NCI-H524 treated with DMSO at 0.1 percent for 48 hours (cell line): Measurements from ENCODE around the gene LIF.

ENCODE experiments used
- DNase-seq: peaks from one replicate; lab custom pipeline; 2025; lab: John Stamatoyannopoulos, UW

LIF gene

DNA sequence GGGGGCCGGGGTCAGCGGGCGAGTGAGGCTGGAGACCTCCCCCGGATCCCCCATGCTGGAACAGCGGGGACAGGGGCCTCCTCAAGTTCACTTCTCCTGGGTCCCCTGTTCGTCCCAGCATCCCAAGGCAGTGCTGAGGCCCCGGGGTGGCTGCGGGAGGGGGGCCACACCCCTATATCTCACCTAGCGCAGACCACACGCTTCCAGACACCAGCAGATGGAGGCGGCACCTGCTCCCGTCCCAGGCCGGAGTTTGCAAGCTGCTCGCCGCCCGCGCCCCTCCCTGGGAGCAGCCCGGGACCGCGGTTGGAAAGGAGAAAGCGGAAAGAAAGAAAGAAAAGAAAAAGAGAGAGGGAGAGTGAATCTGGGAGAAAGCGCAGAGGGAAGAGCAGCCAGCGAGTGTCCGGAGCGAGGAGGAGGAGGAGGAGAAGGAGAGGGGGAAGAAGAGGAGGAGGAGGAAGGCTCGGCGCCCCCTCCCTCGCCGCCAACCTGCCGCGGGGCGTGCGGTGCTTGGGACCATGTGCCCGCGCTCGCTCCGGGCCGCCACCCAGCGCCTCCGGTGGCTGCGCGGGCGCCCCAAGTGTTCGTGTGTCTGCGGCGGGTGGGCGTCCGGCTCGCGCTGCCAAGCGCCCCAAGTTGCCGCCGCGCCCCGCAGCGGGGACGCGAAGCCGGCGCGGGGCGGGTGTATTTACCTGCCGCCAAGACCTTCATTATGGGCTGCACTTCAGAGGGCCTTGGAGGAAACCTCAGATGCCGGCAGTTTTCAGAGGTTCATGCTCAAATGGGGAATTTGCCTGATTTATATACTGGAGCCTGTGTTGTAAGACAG, at the start of gene LIF:
Gene LIF, minus strand, starts transcription at position 775 of the 829 bp plus-strand sequence. Its CDS starts 64 bp downstream, at position 711.
- DNase-seq: peak; percentile 6

DNA sequence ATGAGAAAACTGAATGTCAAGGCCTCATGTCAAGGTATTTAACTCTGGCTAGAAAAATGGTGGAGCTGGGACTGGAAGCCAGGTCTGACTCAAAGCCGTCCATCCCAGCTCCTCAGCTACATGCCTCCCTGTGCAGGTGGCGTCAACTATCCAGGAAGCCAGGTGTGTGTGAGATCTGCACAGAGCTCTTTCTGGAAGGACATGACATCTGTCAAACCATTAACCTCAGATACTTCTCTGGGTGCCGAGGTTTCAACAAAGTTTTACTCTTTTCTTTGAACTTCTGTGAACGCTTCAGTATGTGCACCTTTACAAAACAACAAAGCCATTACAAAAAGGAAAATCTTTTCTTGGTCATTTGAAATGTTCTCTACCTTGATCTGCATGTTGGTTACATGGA, 49.8 kb upstream of the LIF start:
- DNase-seq: no peak

DNA sequence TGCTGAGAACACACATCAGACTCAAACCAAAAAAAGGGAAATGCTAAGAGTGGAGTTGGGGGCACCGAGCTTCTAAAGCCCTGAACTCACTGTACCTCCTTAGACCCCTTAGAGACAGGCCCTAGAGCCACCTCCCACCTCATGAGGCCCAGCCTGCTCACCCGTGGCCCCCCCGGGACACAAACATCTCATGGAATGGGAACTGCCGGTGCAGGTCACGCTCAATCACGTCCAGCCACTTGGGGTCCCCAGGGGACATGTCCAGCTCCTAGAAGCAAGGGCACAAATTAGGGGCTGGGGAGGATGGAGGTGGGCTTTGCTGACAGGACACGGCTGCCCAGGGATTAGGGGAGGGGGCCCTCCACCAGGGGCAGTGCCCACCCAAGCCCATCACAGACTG, 49.0 kb upstream of the LIF start:
- no peak for DNase-seq

DNA sequence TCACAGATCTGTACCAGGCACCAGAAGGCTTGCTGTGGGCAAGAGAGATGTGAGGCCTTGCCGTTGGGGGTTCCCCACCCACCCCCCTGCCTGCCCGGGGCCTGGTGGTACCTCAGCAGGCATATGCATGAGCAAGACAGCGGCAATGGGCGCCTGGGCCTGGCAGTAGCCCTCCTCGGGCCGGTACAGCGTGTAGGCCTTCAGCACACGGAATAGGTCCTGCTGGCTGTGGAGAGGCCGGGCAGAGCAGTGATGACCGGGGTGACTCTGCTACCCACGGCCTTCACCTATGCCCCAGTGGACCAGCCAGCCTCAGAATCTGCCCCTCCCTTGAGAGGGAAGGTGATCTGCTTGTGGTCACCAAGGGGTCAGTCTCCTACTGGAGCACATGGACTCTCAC, 48.3 kb upstream of the LIF start:
- no peak for DNase-seq

DNA sequence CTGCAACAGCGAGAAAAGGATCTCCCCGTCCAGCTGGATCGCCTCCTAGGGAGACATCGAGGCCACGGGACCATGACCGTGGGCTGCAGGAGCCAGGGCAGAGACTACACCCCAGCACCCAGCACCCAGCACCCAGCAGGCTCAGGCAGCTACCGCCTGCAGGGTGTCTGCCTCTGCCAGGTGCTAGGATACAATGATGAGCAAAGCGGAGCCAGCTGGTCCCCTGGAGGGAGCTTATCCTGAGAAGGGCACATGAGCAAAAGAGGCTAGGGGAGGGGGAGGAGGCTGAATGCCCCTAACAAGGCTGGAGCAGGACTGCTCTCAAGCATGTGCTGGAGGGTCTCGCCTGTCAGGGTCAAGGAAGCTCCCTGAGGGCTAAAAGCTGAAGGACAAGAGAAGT, 47.5 kb upstream of the LIF start:
- DNase-seq: peak; percentile 19

DNA sequence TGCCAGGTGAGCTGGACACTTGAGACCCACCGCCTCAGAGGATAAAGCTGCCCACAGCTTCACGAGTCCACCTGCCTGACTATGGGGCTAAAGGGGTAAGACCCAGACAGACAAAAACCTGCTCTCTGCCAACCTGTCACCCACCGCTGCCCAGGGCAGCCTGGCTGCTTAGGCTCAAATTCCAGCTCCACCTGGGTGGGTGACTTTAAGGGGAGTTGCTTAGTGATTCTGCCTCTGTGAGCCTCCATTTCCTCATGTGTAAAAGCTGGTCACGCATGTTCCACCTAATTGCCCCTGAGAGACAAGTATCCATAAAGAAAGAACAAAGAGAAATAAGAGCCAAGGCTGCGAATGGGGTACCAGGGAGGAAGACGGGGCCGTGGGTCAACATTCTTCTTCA, 46.5 kb upstream of the LIF start:
- no peak for DNase-seq

DNA sequence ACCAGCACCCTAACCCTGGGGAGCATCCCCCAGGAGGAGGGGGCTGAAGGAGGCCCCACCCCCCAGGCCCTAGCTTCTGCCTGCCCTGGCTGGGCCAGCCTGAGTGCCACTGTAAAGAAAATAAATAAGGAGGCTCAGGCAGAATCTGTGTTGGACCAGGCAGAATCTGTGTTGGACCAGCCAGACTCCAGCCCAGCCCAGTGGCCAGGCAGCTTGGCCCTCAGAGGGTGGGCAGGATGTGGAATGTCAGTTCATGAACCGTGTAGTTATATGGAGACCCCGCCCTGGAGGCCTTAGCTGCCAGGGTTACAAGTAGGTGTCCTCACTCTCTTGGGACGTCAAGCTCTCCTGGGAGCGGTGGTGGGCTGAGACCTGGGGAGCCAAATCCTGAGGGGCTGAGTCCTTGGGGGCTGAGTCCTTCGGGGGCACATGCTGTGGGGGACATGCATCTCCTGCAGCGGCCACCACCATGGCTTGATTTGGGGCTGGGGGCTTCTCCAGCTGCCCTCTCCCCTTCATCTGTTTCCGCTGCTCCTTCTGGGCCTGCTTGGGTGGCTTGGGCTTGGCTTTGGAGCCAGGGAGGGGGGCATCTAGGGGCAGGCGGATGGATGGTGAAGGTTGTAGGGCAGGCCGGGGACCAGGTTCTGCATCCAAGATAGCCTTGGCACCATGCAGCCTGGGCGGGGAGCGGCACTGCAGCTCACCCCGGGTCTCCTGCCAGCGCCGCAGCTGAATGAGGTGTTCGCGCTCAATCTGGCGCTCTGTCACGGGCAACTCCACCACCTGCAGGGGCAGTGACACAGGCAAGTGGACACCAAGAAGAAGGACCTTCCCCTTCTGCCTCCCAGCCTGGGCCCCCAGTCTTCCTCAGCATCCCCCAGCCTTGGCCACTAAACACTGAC, 45.8 kb upstream of the LIF start:
- no peak for DNase-seq

DNA sequence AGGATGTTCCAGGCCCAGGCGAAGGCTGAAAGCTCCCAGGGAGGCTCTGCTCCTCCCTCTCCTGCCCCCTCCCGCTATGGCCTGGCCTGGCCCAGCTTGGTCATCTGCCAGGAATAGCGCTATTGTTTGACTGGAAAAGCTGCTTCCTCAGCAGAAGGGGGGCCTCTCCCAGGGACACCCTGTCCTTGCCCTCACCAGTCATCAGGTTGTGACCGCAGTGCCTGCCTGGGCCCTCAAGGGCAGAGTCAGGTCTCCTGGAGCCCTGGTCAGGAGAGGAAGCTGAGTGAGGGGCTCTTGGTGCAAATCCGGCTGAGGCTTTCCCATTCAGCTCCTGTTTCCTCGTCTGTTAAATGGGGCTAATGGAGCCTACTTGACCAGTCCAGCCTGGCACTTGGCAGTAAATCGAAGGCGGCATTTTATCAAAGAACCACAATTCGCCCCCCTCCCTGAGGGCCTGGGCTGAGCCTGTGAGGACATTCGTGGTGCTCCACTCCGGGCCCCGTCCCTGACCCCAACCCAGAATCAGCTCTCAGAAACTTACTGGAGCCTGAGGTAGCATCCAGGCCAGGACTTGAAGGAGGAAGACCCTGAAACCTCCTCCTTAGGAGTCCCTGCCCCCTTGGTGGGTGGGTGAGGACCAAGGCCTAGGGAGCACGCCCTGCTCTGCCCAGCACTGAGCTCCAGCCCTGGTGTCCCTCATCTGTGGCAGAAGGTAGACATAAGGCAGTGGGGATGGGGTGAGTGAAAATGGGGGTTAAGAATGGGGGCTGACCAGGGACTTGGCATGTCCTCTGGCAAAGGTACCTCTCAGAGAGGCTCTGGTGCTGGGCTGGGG, 44.7 kb upstream of the LIF start:
- no peak for DNase-seq

DNA sequence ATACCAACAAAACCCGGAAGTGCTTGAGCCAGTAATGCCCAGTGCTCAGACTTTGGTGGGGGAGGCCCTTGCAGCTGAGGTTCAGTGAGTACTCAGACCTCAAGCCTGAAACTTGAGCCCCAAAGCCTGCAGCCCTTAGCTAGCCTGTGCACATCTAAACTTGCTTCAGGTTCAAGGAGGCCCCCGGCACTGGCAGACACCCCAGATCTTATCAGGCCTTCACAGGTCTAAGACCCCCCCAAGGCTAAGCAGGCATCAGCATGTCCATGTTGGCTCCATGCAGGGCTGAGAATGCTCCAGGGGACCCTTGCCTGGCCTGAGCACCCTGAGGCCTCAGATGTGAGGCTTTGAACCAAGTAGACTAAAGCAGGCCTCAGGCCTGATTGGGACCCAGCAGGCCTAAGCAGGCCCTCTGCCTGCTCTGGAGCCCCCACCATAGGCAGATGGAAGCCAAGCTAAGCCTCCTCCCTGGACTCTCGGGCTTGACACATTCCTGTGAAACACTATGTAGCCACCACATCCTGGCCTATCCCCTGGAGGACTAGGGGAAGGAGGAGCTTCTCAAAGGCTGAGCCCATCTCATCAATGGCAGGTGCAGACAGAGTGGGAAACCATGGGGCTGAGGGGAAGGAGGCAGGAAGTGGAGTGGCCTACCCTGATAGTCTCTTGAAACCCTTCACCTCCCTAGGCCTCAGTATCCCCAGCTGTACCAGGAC, 43.9 kb upstream of the LIF start:
- no peak for DNase-seq

DNA sequence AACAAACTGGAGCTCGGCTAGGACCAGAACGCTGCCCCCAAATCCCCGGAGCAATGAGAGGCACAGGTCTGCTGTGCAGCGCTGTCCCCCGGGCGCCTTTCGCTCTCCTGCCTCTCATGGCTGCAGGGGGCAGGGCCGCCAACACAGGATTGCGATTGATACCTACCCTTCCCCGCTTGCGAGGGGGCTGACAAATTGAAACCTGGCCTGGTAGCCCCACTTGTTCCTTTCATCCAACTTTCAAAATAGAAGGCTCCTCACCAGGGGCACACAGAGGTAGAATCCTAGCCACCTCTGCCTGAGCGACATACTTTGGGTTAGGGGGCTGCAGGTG, 43.4 kb upstream of the LIF start:
- DNase-seq: no peak

DNA sequence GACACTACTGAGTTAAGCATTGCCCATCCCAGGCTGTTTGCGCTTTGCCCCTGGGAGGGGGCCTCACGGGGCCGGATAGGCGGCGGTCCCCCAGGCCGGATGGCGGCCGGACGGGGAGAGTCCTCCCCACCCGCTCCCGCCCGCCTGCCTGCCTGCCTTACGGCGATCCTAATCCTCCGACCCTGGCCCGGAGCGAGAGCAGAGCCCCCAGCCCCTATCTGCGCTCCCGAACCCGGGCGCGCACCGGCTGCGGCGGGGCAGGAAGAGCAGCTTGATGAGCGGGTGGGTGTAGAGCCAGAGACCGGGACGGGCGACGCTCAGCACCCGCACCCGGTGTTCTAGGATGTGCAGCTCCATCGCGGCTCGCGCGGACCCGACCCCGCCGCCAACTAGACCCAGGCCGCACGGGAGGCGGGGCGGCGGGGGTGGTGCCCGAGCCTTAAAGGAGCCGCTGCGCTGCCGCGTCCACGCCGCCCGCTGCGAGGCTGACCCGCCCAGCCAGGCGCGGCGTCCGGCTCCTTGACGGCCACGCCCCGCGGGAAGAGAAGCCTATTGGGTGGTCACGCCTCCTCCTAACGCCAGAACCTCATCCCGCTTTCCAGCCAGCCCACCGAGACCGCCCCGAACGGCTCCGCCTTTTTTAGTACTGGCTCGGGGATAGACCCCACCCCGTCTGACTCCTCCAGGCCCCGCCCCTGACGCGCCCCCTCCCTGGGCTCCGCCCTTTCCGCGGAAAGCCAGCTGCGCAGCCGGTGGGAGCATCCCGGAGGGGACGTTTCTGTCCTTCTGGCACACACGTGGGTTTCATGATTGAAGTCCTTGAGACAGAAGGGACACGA, 42.8 kb upstream of the LIF start, which contains the start of gene CASTOR1:
Gene CASTOR1, minus strand, starts transcription at position 365 of the 839 bp plus-strand sequence. Its CDS starts 8 bp downstream, at position 357.
- peak; percentile 83 for DNase-seq

DNA sequence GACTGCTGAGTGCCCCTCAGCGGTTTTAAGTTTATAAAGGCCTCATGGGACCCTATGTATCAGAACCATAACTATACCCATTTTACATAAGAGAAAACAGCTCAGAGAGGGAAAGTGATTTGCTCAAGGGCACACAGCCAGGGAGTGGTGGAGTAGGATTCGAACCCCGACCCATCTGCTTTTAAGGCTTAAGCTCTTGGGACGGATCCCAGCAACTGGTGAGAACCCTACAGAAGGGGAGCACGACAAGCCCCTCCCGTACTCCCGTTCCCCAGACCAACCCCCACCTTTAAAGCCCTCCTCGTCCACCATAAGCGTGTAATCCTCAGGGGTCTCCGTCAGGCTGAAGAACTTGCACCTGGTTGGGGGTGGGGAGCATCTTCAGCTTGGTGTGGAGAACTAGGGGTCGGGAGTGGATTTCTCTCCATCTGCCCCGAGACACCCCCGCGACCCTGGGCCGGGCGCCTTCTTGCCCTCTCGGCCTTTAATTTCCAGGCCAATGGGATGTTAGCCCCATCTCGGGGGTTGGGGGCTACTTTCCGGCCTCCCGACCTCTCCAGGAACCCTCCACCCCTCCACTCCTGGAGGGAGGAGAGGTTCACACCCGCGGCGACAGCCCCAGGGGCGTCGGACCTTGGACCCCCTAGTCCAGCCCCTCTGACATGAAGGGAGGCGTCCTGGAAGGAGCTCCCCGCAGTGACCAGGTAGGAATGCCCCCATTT, 42.0 kb upstream of the LIF start:
- DNase-seq: no peak

DNA sequence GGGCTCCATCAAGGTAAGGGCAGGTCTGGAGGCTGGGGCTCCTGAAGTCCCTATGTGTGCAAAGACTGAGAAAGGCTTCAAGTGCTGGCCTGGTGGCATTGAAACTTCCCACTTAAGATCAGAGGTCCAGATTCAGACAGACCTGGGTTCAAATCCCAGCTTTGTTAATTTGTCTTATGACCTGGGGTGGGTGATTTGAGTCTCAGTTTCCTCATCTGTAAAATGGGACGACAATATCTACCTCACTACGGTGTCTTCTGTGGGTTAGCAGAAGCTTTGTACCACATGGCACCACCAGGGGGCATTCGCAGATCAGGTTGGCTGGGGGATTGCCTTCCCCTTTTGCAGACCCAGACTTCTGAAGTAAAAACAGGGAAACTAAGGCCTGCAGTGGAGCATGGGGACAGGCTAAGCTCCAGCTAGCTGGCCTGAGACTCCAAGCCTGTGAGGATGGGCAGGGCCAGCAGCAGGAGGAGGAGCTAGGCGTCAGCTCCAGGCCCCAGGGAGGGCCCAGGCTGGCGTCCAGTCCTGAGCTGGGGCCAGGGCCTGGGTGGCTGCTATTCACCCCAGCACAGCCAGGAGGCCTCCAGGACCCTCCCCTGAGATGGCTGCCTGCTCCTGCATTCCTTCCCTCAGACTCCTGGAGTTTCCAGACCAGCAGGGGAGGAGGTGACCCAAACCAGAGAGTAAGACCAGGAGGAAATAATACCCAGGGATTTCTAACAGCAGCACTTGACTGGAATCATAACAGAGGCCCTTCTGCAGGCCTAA, 41.3 kb upstream of the LIF start:
- DNase-seq: peak; percentile 8

DNA sequence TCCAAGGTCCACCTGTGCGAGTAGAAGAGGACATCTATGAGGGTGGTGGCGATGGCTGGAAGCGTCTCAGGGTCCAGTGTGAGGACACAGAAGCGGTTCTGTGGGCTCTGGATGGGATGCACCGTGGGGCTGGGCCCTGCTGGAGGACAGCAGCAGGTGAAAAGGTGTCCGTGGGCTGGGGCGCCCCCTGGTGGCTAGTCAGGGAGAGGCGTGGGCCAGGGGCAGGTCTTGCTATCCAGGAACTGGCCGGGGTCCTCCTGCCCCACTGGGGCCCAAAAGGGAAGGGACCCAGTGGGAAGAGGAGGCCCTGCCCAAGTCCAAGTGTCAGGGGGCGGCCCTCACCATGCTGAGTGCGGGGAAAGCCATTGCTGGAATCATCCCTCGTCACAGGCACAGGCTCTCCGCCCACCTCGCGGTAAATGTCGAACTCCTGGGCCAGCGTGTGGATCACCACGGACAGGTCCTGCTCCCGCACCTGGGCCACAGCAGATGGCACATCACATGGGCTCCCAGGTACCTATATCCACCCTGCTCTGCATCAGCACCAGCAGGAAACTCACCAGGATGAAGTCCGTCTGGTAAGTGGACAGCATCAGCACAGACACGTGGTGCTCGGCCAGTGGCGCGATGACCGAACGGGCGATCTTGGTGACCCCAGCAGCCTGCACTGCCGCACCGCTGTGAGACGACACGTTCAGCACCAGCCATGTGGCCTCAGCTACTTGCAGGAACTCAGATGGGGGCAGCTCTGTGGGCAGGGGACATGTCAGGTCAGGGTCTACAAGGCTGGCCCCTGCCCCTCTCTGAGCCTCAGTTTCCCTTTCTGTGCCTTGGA, 40.5 kb upstream of the LIF start:
- DNase-seq: no peak

DNA sequence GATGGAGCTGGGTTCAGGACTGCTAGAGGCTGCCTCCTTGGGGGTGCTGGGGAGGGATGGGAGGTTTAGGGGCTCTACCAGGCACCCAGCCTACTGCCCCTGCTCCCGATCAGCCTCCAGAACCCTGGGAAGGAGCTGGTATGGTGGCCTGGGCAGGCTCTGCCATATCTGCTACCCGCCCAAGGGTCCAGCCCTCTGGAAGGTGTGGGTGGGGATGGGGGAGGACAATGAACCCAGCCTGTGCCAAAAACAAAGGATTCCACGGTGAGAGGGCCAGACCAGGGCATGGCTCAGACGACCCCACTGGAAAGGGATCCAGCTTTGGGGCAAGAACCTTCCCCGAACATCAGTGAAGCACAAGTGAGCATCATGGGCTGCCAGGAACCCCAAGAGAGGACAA, 39.8 kb upstream of the LIF start:
- DNase-seq: no peak

DNA sequence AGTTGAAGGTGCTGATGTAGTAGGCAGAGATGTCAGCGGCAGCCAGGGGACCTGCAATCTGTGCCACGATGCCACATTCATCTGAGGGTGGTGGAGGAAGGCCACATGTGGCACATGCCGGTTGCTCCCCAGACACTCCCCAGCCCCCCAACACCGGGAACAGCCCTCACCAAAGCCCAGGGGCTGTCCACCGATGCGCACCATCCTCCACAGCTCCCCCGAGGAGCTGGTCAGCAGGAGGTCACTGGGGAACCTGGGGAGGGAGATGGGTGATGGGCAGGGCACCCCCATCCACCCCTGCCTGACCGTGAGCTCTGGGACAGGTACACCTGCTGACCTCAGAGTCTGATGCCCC, 39.3 kb upstream of the LIF start:
- no peak for DNase-seq

DNA sequence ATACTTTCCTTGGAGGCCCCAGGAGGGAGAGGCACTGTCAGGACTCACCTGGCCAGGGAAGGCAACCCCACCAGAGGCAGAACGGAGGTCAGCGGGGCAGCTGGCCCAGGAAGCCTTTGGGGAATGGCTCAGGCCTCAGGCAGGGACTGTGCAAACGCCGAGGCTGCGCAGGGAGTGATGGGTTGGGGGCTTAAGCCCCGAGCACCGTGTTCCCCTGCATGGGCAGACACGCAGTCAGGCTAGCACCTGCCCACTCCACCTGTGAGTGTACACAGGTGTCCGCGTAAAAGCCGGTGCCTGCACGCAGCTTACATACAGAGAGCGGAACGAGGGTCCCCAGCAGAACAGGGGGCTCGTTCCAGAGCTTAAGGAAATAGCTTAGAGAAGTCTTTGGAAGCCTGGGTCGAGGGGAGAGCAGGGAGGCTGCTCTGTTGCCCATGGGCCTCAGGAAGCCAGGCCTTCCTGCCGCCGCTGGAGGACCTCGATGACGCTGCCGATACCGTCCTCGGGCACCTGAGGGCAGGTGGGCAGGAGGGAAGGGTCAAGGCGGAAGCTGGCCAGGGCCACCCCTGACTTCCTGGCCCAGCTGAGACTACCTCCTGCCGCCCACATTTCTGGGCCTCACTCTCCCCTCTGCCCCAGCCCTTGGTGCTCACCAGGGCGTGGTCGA, 38.8 kb upstream of the LIF start:
- no peak for DNase-seq

DNA sequence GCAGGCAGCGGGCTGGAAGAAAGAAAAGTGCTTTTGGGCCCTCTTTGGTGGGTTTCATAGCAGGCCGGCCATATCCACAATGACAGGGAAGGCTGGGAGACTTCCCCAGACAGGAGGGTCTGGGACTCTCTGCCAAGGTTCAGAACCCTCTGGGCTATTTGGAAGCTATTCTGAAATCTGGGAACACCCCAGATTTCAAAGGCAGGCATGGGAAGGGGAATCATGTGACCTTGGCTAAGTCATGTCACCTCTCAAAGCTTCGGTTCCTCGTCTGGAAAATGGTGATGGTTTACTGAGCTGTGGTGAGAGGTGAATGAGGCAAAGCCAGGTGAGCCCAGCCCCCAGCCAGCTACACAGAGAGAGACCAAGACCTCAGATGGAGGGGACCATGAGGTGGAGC, 38.1 kb upstream of the LIF start:
- DNase-seq: no peak
